NCI-H2107 treated with DMSO at 0.1 percent for 48 hours (cell line): Measurements from ENCODE around the gene STPG1.
A peak's percentile ranks its signal among the peaks of the same experiment; 100 is the strongest.

Source experiments
- DNase-seq: peaks from one replicate; lab custom pipeline; 2025; ENCODE audit not compliant: unreplicated experiment; lab: John Stamatoyannopoulos, UW

Gene STPG1

GRCh38 chr1:24393892-24394291 is 19.7 kb downstream of the STPG1 start:
- no peak for DNase-seq

GRCh38 chr1:24392982-24393650 is 20.5 kb downstream of the STPG1 start:
- peak; percentile 10 for DNase-seq

DNA sequence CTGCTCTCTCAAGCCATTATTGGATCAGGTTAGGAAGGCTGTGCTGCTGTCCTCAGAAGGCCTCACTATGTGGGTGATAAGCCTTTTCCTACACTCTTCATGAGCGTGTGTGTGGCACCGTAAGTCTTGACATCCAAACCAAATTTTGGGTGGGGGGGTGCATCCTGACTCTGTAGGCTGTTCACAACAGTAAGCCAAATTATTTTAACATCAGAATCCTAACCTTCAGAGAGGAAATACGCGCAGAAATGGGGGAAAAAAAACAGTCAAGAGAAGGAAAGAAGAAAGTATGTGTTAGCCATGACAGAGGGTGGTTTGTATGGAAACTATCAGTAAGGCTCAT is 21.0 kb downstream of the STPG1 start:
- no peak for DNase-seq

- DNase-seq: peak; percentile 72
These were observed 21.5 kb downstream of the STPG1 start for GRCh38 chr1:24391882-24392603.

GRCh38 chr1:24390924-24391782 is 22.4 kb downstream of the STPG1 start:
- peak; percentile 69 for DNase-seq

GRCh38 chr1:24389231-24389678 is 24.3 kb downstream of the STPG1 start:
- DNase-seq: no peak

DNA sequence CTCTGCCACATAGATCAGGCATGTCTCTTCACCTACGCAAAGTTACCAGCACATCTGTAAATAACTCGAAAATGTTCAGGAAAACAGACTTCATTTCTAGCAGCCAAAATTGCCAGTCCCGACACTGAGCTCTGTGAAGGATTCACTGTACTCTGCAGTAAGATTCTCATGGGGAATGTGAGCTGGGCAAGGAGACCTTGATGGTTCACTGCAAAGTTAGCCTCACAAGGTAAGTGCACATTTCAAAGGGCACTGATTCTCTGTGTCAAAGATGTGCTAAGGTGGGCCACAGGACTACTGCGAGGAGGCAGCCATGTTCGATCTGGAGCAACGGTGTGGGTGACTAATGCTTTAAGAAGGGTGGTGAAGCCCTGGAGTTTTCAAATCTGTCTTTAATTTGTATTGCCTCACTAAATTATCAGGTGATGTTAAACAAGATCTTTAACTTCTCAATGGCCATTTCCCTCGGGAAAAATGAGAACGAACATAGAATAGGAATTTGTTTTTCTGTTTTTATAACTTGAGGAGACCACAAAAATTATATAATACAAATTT is 25.2 kb downstream of the STPG1 start:
- no peak for DNase-seq

DNA sequence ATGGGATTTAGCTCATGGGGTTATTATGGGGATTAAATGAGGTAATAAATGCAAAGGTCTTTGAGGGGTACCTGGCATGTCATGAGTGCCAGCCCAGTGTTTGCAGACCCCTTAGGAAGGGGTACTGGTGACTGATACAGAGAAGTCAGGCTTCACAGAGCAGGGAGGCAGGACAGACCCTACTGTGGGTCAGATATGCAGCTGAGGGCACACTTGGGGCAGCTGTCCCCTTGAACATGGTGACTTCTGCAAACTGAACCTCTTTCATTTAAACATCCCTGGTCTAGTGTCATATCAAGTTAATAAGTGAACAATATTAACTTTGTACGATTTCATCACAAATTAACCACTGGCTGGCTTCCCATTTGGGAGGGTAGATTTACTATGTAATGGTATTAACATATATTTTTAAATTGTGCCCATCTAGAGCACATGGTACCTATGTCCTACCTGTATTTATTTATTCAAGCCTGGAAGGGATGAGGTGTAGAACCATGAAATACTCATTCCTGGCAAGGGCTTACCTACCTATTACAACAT is 25.9 kb downstream of the STPG1 start:
- DNase-seq: no peak

GRCh38 chr1:24386931-24387330 is 26.7 kb downstream of the STPG1 start:
- DNase-seq: no peak

GRCh38 chr1:24386241-24386640 is 27.3 kb downstream of the STPG1 start:
- DNase-seq: no peak

DNA sequence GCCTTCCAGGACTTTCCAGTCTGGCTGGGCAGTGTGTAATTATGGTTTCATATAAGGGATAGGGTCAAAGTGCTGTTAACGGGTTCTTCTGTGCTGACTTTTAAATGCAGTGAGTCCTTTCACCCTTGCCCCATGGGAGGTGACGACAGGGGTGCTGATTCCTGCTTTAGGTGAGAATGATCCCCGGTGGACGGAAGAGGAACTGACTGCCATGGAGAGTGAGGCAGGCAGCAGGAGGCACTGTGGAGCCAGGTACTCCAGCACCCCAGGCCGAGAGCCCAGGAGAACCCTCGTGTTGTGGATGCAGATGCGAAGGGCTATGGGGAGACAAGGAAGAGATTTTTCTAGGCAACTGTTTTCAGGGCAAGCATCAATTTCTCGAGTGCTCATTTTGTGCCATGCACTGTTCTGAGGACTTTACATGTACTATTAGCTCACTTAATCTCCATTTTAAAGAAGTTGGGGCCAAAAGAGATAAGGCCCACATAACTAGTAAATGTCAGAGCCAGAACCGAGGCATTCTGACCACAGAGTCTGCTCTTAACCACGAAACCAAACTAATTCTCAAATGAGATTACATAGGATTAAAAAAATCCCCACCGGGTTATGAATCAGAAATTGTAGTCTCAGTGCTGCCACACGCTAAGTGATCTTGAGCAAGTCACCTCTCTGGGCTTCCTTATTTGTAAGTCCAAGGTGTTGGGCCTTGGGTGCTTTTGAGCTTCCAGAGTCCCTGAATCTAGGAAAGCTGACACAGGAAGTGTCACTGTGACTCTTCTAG is 28.2 kb downstream of the STPG1 start:
- no peak for DNase-seq

DNA sequence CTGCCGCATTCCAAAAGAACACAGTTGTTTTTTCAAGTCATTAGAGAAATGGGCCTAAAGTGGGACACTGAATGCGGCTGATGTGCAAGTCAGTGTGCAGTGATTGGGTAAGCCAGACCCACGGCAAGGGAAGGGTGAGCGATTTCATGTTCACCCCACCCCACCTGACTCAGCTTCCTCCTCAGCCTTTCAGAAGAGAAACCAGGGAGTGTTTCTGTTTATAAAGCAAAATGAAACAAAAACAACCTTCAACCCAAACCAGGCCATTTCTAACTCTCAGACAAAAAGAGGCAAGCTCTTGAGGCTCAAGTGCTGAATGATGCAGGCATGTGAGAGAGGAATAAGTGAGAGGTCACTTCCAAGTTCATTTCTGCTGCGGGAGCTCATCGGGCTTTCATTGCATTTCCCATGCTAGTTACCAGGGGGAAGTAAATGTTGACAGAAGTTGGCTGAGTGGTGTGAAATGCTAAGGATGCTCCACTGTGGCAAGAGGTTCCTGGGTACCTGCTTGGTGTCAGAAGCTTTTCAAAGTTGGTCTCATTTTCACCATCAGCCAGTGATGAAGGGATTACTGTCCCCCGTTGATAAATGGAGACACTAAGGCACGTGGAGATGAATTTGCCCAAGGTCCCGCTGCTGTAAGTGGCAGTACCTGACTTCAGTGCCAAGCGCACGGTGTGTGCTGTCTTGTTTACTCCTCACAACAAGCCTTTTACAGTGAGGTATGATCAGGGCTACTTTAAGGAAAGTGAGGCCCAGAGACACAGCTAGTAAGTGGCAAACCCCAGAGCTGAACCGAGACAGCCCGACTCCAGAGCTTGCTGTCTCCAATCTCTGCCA is 29.1 kb downstream of the STPG1 start:
- DNase-seq: no peak

DNA sequence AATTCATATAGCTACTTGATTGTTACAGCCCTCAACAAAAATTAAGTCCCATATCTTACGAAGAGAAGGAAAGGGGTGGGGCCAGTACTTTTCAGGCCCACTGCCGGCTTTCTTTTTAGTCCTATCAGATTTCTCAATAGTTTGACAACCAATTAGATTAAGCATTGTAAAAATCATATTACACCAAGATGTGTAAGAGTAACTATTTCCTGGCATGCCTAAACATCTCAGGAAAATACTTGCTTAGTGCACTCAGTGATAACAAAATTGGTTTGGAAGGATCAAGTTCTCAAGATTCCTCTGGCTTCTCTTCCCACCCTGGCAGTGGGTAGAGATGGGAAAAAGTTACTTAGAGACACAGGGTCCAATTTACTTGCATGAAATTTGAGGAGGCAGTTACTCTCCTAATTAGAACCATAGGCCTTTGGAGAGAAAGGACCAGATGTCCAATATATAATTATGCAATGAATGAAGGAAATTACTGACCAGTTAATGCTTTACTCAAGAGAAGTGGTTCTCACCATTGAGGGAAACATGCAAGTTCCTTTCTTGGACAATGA is 30.1 kb downstream of the STPG1 start:
- no peak for DNase-seq

GRCh38 chr1:24382165-24382577 is 31.4 kb downstream of the STPG1 start:
- DNase-seq: no peak

GRCh38 chr1:24381256-24381655 is 32.3 kb downstream of the STPG1 start:
- DNase-seq: no peak

GRCh38 chr1:24380508-24380907 is 33.1 kb downstream of the STPG1 start:
- no peak for DNase-seq

GRCh38 chr1:24379733-24380315 is 33.8 kb downstream of the STPG1 start:
- no peak for DNase-seq

DNA sequence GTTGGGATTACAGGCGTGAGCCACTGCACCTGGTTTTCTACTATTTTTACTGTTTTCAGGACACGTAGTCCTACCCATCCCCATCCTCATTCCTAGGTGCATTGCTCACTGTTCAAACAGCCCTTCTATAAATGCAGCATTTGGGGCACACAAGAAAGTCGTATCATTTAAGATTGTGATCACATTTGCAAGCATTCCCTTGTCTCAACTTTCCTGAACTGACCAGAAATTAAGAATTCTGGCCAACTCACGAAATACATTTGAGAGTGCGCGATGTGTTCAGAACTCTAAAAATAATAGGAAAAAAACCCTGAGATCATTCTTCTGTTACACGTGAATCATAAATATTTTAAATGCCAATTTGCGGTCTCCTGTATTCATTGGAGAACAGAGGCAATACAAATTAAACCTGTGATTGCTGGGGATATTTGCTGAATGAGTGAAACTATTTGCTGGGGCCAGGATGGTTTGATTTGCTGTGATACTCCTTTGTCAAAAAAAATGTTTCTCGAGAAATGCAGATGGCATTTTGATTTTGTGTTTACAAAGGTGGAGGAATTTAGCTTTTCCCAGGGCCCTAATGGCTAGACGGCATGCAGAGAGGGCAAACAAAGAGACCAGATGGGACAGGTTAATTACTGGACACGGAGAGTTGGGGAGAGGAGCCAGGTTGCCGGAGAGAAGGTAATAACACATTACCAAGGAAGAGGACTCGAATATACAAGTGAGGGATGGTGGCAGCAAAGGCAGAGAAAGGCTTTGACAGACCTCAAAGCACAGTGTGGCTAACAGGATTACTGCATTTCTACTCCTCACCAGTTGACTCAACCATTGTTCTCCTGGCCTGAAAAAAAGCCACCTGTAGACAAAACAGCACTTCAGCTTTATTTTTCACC is 38.4 kb downstream of the STPG1 start:
- DNase-seq: peak; percentile 46
